Fibroblast of lung (primary cell): ENCODE measurements around the gene CCDC97. TPM values are rescaled to one million over a fixed set of nuclear protein-coding genes. Genes with fewer than 3 reads are reported as not detected.

Source experiments
- DNase-seq, 2 donors: peaks; one replicate each; pipeline versions ENCODE4 v3.0.0 to v3.0.0-alpha.2; 2010; ENCODE audit warnings: low read depth in 2 of 2
- H2AFZ ChIP-seq: 2 replicates; pipeline ENCODE4 v1.5.1; 2012; ENCODE audit warnings: low read length, control low read depth, inconsistent platforms
- H3K27ac ChIP-seq: 2 replicates; pipeline ENCODE4 v1.5.1; 2011; ENCODE audit warnings: low read length, control low read depth; ENCODE audit not compliant: insufficient read depth
- H3K27me3 ChIP-seq: 2 replicates; pipeline ENCODE4 v1.5.1; 2011; ENCODE audit warnings: mild to moderate bottlenecking, low read length; ENCODE audit not compliant: control insufficient read depth, insufficient read depth
- H3K36me3 ChIP-seq: 2 replicates; pipeline ENCODE4 v1.5.1; 2011; ENCODE audit warnings: low read length; ENCODE audit not compliant: control insufficient read depth, insufficient read depth
- H3K4me1 ChIP-seq: 2 replicates; pipeline ENCODE4 v1.5.1; 2011; ENCODE audit warnings: low read length; ENCODE audit not compliant: control insufficient read depth, insufficient read depth; ENCODE audit errors: extremely low read depth
- H3K4me2 ChIP-seq: 2 replicates; pipeline ENCODE4 v1.5.1; 2011; ENCODE audit warnings: low read length, control low read depth; ENCODE audit not compliant: insufficient read depth; ENCODE audit errors: extremely low read depth
- H3K4me3 ChIP-seq, 4 experiments: fragments of 200-600 bp in 1 of 4; sonication (generic) in 1 of 4; replicated peaks in 1 of 4; 2 replicates each; pipeline ENCODE4 v1.5.1; 2011 to 2016; ENCODE audit warnings: low read length in 4 of 4, low read depth in 3 of 4, mild to moderate bottlenecking in 3 of 4, control low read depth in 2 of 4, inconsistent platforms in 1 of 4, mixed read lengths in 1 of 4; ENCODE audit not compliant: insufficient read depth in 1 of 4; ENCODE audit errors: control extremely low read depth in 1 of 4
- H3K79me2 ChIP-seq: 2 replicates; pipeline ENCODE4 v1.5.1; 2012; ENCODE audit warnings: mild to moderate bottlenecking, low read length, inconsistent platforms; ENCODE audit not compliant: control insufficient read depth, insufficient read depth
- H3K9ac ChIP-seq: 2 replicates; pipeline ENCODE4 v1.5.1; 2011; ENCODE audit warnings: mild to moderate bottlenecking, low read length, control low read depth; ENCODE audit not compliant: insufficient read depth
- H3K9me3 ChIP-seq: 2 replicates; pipeline ENCODE4 v1.5.1; 2012; ENCODE audit warnings: low read depth, low read length; ENCODE audit not compliant: control insufficient read depth, insufficient read depth
- H4K20me1 ChIP-seq: 2 replicates; pipeline ENCODE4 v1.5.1; 2011; ENCODE audit warnings: low read length; ENCODE audit not compliant: control insufficient read depth, insufficient read depth; ENCODE audit errors: extremely low read depth
- CTCF ChIP-seq, 2 donors: IDR thresholded peaks in 1 of 2; conservative IDR thresholded peaks in 1 of 2; 1 replicate in 1 of 2; 2 replicates in 1 of 2; pipeline ENCODE4 v1.5.1; 2011 to 2012; ENCODE audit warnings: low read length in 2 of 2, control low read depth in 1 of 2, inconsistent platforms in 1 of 2, low read depth in 1 of 2, mild to moderate bottlenecking in 1 of 2
- EZH2 ChIP-seq: IDR thresholded peaks from 2 replicates; pipeline ENCODE4 v1.5.1; 2012; ENCODE audit warnings: low read length, control low read depth, mild to moderate bottlenecking; ENCODE audit errors: missing control alignments
- polyA plus RNA-seq, 2 donors: library from polyadenylated mRNA; depleted of rRNA in 1 of 2; stranded (reverse) in 1 of 2; unstranded in 1 of 2; fragments of >200 nt; gene quantifications; 2 replicates each; pipeline ENCODE4 v1.2.1, GENCODE V29; 2011 to 2012; ENCODE audit warnings: missing spikeins in 1 of 2
- total RNA-seq: library from RNA; depleted of rRNA; stranded (reverse); fragments of >200 nt; gene quantifications from 2 replicates; pipeline ENCODE4 v1.2.1, GENCODE V29; 2014

Gene CCDC97
- total and polyA plus RNA-seq, 2 donors (not counting 1 experiment from before 2014, with no cell fraction given), result 6.3 to 7.8 TPM

DNA sequence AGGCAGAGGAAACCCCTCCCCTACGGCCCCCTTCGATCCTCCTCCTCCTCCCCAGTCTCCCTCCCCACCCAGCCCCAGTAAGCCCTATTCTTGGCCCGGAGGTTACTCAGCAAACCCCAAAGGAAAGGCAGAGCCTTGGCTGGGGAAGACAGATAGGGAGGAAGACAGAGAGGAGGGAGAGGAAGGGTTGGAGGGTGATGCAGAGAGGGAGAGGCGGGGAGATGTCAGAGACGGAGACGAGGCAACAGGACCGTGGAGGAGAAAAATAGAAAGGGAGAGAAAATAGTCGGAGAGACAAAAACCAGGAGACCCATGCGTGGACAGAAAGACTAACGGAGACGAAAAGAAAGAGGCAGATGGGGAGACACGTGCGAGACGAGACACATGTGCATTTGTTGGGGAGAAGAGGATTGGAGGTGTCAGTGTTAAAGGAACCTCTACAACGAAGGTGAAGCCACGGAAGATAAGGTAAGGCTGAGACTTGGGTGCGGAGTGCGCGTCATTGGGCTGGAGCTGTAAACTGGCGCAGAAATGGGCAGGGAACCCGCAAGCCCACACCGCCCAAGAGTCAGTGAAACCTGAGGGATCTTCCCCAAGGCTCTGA lies 40.9 kb downstream of the CCDC97 start:
- Histone ChIP-seq H3K4me1 (peaks cover 5% of the 10 kb centered on the region), H3K9ac (peak overlapping the region; percentile 69), H3K27me3 (no peaks in the 10 kb centered on the region), H2AFZ (peak overlapping the region; percentile 63), H3K36me3 (peaks cover 2% of the 10 kb centered on the region), H3K27ac (peak overlapping the region; percentile 56), H3K4me3 (peak overlapping the region; percentile 69 to 92 (median 87)), H3K4me2 (peak overlapping the region; percentile 98), H3K9me3 (no peaks in the 10 kb centered on the region), H3K79me2 (peaks cover 28% of the 10 kb centered on the region), H4K20me1 (peaks cover 1% of the 10 kb centered on the region)
- TF ChIP-seq CTCF (conservative IDR thresholded peaks at IDR 0.05 in 1 of 2, IDR thresholded peaks at IDR 0.05 in 1 of 2; ENCODE audit: low read depth in 1 of 2, low read length in 2 of 2) (no peak), EZH2 (no peak)
- DNase-seq, result peak in 1 of 2 donors; percentile 17

DNA sequence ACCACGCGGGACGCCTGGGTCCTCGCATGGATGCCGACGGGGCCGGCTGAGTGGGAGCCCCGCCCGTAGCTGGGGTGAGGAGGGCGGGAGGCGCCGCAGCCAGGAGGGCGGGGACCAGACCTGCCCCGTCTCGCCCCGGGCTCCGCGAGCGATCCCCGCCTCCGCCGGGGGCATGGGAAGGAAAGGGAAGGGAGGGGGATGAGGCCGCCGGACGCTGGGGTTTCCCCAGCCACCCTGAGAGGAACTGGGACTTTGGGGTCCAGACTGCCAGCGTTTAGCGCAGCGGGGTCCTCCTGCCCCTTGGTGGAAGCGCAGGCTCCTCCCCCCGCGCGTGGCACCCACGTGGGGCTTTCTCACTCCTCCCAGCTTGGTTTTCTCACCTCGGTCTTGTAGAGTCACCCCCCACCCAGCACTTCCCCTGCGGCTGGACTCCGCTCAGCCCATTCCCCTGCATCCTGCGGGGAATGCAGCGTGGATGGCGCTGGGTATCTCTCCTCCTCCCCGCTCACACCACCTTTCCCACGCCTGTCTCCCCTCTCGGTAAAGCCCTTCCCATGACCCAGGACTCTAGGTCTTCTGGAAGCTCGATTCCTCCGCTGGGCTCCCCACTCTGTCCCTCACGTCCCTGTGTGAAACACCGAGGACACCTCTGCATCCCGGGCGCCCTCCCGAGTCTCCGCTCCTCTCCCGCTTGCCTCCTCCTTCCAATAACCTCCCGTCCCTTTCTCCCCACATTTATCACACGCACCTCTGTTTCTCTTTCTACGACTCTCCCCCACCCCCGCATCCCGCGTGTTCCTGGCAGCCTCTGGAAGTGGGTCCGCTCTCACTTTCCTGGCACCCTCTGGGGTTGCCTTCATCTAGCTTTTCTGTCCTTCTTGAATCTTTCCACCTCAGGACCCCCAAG lies 41.6 kb downstream of the CCDC97 start:
- peak overlapping the region; percentile 56 for H3K27ac ChIP-seq

More for the DNA sequence above, 41.6 kb downstream of the CCDC97 start:
- H3K79me2 ChIP-seq, result peaks cover 28% of the 10 kb centered on the region
- peak overlapping the region; percentile 98 for H3K4me2 ChIP-seq
- peak overlapping the region; percentile 80 to 92 (median 87) for H3K4me3 ChIP-seq
- peak in 1 of 2 donors; percentile 64 for DNase-seq
- H3K9ac ChIP-seq, result peak overlapping the region; percentile 69
- H3K36me3 ChIP-seq, result peaks cover 2% of the 10 kb centered on the region
- no peaks in the 10 kb centered on the region for H3K27me3 ChIP-seq
- no peak for TF ChIP-seq EZH2
- no peak for TF ChIP-seq CTCF (conservative IDR thresholded peaks at IDR 0.05 in 1 of 2, IDR thresholded peaks at IDR 0.05 in 1 of 2; ENCODE audit: low read depth in 1 of 2, low read length in 2 of 2)
- H2AFZ ChIP-seq, result peak overlapping the region; percentile 26
- peaks cover 1% of the 10 kb centered on the region for H4K20me1 ChIP-seq
- H3K9me3 ChIP-seq, result no peaks in the 10 kb centered on the region
- peaks cover 5% of the 10 kb centered on the region for H3K4me1 ChIP-seq
